Heart left ventricle (tissue), 16 donors: ENCODE results near the gene FSTL5. TPM values are rescaled to one million over a fixed set of nuclear protein-coding genes. Genes with fewer than 3 reads are reported as not detected.

ENCODE experiments used
- ATAC-seq, 4 donors: fragments of 200-7000 bp; cut with Tn5 transposase; one replicate each; pipeline ENCODE4 v1.9.1; 2020 to 2022; ENCODE audit warnings: moderate library complexity in 4 of 4, mild to moderate bottlenecking in 3 of 4, moderate number of reproducible peaks in 1 of 4
- DNase-seq, 5 donors: peaks; one replicate each; pipeline ENCODE4 v3.0.0-alpha.2; 2020
- H3K27ac ChIP-seq, 12 donors: fragments of 200-600 bp; sonication (generic) in 4 of 12; one replicate each; pipeline versions ENCODE4 v1.5.0 to v1.8.0; 2016 to 2022; ENCODE audit warnings: mild to moderate bottlenecking in 2 of 12
- H3K27me3 ChIP-seq, 9 donors: fragments of 200-600 bp; sonication (generic) in 2 of 9; one replicate each; pipeline versions ENCODE4 v1.5.1 to v1.8.0; 2016 to 2022; ENCODE audit warnings: mild to moderate bottlenecking in 3 of 9
- H3K36me3 ChIP-seq, 9 donors: fragments of 200-600 bp; sonication (generic) in 2 of 9; one replicate each; pipeline versions ENCODE4 v1.5.0 to v1.8.0; 2018 to 2022; ENCODE audit warnings: mild to moderate bottlenecking in 2 of 9
- H3K4me1 ChIP-seq, 12 donors: fragments of 200-600 bp; sonication (generic) in 4 of 12; one replicate each; pipeline versions ENCODE4 v1.5.0 to v1.8.0; 2016 to 2022; ENCODE audit warnings: mild to moderate bottlenecking in 3 of 12
- H3K4me3 ChIP-seq, 12 donors: fragments of 200-600 bp; sonication (generic) in 4 of 12; one replicate each; pipeline versions ENCODE4 v1.5.0 to v1.8.0; 2017 to 2022; ENCODE audit warnings: mild to moderate bottlenecking in 9 of 12, moderate library complexity in 4 of 12
- H3K9me3 ChIP-seq, 12 donors: fragments of 200-600 bp; sonication (generic) in 4 of 12; one replicate each; pipeline versions ENCODE4 v1.5.0 to v1.8.0; 2016 to 2022; ENCODE audit warnings: mild to moderate bottlenecking in 1 of 12
- POLR2A ChIP-seq, 2 donors: fragments of 450-650 bp; IDR thresholded peaks; one replicate each; pipeline ENCODE4 v1.6.1; 2017; ENCODE audit warnings: antibody characterized with exemption in 2 of 2, mild to moderate bottlenecking in 2 of 2, moderate library complexity in 2 of 2
- WGBS, 4 donors: extraction: QIAGEN DNeasy Blood & Tissue Kit in 2 of 4; methylation state at CpG; one replicate each; pipeline versions ENCODE4 v1.1.5 to v1.1.7; 2013 to 2018; 5-methylcytosine and 5-hydroxymethylcytosine counted together
- intact Hi-C, 10 donors: fragments of 100-400 bp; cut with DNase I; formaldehyde crosslinking; loops; one replicate each; pipeline versions ENCODE4 v1.11.1 to v1.14.2; 2022
- polyA plus RNA-seq, 2 donors: library from polyadenylated mRNA; stranded (reverse); fragments of 200-250 nt; gene quantifications; one replicate each; pipeline ENCODE4 v1.2.3, GENCODE V29; 2013
- total RNA-seq, 9 donors: library from RNA; depleted of rRNA in 2 of 9; stranded (reverse); fragments of >200 nt in 2 of 9; fragmentation: NEBNext Ultra II Directional in 3 of 9; extraction: Animal tissue kit (Norgen Biotek cat#: 25700) in 3 of 9; gene quantifications; one replicate each; pipeline versions ENCODE4 v1.1.0 to v1.2.4, GENCODE V29; 2016 to 2023
- TF ChIP-seq, protein P1 (sequence below), 12 donors: fragments of 200-600 bp; sonication (generic) in 4 of 12; IDR thresholded peaks; one replicate each; pipeline versions ENCODE4 v1.5.0 to v1.8.0; 2018 to 2022; ENCODE audit warnings: antibody characterized with exemption in 12 of 12, mild to moderate bottlenecking in 5 of 12
- donor health status: ischemic (EF 13 %, LVEDD 7.1; RV severe dilation, severe dysfunction).
- donor health status: healthy with polysubstance abuse.
- donor health status: DM: no; HTN: yes; CAD: no.
- donor health status: DM: no; HTN: no; CAD: no.
- donor health status: ischemic (EF 25% LVEDD 6.9; RV normal size, moderate dysfunction).
- donor health status: ischemic (EF 25% LVEDD 5.7; RV mildly dilated, moderate dysfunction).
- donor health status: healthy.
- donor health status: DM: yes; HTN: yes; CAD: no.
- donor health status: ischemic (EF 35%, LVEDD 5.7; RV mildly dilated, moderate dysfunction).
- donor health status: nonischemic (EF 11% LVEDD 7.7; RV severe dilation, severe dysfunction).
- donor health status: DM: yes; HTN: yes; CAD: no.
- donor health status: PGD.
- donor health status: ischemic (EF 29% LVEDD 5.4; RV normal size, mild dysfunction).
- donor health status: nonischemic (EF 23%, LVEDD 6.1; RV moderate dilation, normal function).

The FSTL5 gene
- total and polyA plus RNA-seq, 11 donors: not detected

DNA sequence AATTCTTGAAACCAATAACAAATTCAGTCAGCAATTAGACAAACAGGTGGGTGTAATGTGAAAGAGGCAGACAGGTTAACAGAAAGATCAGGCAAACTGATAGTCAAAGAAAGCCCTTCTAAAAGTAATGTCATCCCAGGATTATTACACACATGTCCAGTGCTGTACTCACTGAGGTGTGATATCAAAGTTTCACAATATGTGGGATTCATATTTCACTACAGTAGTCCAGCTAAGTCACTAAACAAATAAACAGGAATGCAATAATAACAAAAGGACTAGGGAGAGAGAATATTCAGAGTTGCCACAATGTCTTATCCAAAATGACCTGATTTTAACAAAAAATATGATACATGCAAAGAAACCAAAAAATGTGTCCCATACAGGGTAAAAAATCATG is 787.5 kb downstream of the FSTL5 start:
- Histone ChIP-seq H3K36me3 (no peaks in the 10 kb centered on the region), H3K27ac (no peak overlapping the region), H3K4me1 (no peaks in the 10 kb centered on the region), H3K27me3 (no peaks in the 10 kb centered on the region), H3K4me3 (no peak overlapping the region), H3K9me3 (peaks cover 0 to 16% (median 4%) of the 10 kb centered on the region in 12 donors)
- TF ChIP-seq POLR2A (IDR thresholded peaks at IDR 0.05): no peak
- TF ChIP-seq, protein P1, sequence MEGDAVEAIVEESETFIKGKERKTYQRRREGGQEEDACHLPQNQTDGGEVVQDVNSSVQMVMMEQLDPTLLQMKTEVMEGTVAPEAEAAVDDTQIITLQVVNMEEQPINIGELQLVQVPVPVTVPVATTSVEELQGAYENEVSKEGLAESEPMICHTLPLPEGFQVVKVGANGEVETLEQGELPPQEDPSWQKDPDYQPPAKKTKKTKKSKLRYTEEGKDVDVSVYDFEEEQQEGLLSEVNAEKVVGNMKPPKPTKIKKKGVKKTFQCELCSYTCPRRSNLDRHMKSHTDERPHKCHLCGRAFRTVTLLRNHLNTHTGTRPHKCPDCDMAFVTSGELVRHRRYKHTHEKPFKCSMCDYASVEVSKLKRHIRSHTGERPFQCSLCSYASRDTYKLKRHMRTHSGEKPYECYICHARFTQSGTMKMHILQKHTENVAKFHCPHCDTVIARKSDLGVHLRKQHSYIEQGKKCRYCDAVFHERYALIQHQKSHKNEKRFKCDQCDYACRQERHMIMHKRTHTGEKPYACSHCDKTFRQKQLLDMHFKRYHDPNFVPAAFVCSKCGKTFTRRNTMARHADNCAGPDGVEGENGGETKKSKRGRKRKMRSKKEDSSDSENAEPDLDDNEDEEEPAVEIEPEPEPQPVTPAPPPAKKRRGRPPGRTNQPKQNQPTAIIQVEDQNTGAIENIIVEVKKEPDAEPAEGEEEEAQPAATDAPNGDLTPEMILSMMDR (IDR thresholded peaks at IDR 0.05): no peak
- intact Hi-C loops: no loop called here
- ATAC-seq (no peak), DNase-seq (no peak)

DNA sequence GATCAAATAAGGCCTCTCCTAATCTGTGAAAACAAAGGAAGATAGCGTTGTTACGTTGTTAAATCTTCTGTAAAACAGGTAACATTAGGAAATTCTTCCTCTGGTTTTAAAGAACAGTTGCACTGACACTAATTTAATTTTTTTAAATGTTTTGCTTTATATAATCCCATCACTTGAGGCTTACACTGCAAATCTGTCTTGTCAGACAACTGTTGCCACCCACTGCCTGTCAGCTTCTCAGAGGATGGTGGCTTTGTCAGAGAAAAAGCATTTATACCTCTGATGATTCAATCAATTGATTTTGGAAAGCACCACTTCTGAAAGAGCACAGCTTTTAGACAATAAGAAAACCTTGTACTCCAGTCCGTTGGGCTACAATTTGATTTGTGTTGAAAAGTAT is 799.1 kb downstream of the FSTL5 start:
- no peak overlapping the region for H3K4me3 ChIP-seq
- 72 to 76% (median 73%) methylated on average over 3 of the region's 3 CpGs for WGBS, 4 donors
- no peak for TF ChIP-seq POLR2A (IDR thresholded peaks at IDR 0.05)
- TF ChIP-seq, protein P1 (IDR thresholded peaks at IDR 0.05): no peak
- DNase-seq (no peak), ATAC-seq (no peak)
- H3K4me1 ChIP-seq: no peaks in the 10 kb centered on the region
- no peaks in the 10 kb centered on the region for H3K36me3 ChIP-seq
- intact Hi-C loops: no loop called here
- peaks cover 0 to 4% (median 0%) of the 10 kb centered on the region in 12 donors for H3K9me3 ChIP-seq
- H3K27me3 ChIP-seq: no peaks in the 10 kb centered on the region
- H3K27ac ChIP-seq: no peak overlapping the region

DNA sequence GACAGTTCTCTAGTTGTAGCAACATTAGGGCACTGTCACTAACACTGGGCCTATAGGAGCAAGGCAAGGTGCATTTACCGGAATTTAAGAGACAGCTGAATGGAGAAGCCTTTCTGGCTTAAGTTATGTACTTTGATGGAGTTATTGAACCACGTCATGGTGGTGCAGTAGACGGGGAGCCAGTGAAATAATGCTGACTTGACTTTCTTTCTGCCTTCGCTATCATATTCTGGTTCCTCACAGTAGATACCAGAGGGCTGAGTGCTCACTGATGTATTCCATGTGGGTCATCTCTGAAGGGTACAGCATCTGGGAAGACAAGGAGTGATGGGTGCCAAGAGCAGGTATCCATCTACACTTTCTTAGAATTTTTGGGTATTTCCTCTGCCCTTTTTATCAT is 802.8 kb downstream of the FSTL5 start:
- no peaks in the 10 kb centered on the region for H3K4me1 ChIP-seq
- intact Hi-C loops: no loop called here
- H3K9me3 ChIP-seq: peaks cover 0 to 4% (median 0%) of the 10 kb centered on the region in 12 donors
- H3K4me3 ChIP-seq: no peak overlapping the region
- H3K27ac ChIP-seq: no peak overlapping the region
- ATAC-seq (no peak), DNase-seq (no peak)
- WGBS, 4 donors: 80 to 88% (median 83%) methylated on average over 4 of the region's 4 CpGs
- no peaks in the 10 kb centered on the region for H3K27me3 ChIP-seq
- no peaks in the 10 kb centered on the region for H3K36me3 ChIP-seq
- TF ChIP-seq, protein P1 (IDR thresholded peaks at IDR 0.05): no peak
- no peak for TF ChIP-seq POLR2A (IDR thresholded peaks at IDR 0.05)

DNA sequence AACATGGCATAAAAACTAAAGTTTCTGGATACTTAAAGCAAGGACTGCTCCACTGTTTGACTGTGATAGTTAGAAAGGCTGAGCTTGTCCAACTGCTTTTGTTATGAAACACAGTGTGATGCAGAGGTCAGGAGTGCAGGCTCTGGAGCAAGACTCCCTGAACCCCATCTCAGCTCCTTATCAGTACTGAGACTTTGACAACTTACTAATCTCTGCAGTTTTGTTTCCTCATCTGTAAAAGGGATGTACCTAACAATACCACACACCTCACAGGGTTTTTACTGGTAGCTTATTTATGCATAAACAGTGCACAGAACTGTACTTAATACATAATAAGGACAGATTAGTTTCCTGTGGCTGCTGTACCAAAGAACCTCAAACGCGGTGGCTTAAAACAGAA is 804.3 kb downstream of the FSTL5 start:
- no peak for ATAC-seq
- Histone ChIP-seq H3K9me3 (peaks cover 0 to 4% (median 0%) of the 10 kb centered on the region in 12 donors), H3K27ac (no peak overlapping the region), H3K36me3 (no peaks in the 10 kb centered on the region), H3K4me3 (no peak overlapping the region), H3K4me1 (no peaks in the 10 kb centered on the region), H3K27me3 (no peaks in the 10 kb centered on the region)
- TF ChIP-seq, protein P1 (IDR thresholded peaks at IDR 0.05): no peak
- TF ChIP-seq POLR2A (IDR thresholded peaks at IDR 0.05): no peak
- no peak for DNase-seq
- 71 to 92% (median 84%) methylated on average over 2 of the region's 2 CpGs for WGBS, 4 donors
- intact Hi-C loops: no loop called here
